Measurements from ENCODE around the gene CARNS1. TPM values are rescaled to one million over a fixed set of nuclear protein-coding genes. Genes with fewer than 3 reads are reported as not detected.

Gene CARNS1
- total RNA-seq, 2 experiments from 2014 or later: 9.9 to 10.0 TPM

GRCh38 chr11:67468456-67468758, 52.9 kb downstream of the CARNS1 start:
- Histone ChIP-seq H3K4me1 (ENCODE audit: insufficient read depth, low read length) (peaks cover 61% of the 10 kb centered on the region), H3K4me3 (ENCODE audit: low read length) (peak overlapping the region; percentile 83), H3K27me3 (ENCODE audit: control insufficient read depth in 1 of 2, insufficient read depth in 2 of 2, low read length in 2 of 2) (no peaks in the 10 kb centered on the region), H3K36me3 (ENCODE audit: insufficient read depth, low read length) (peaks cover 6% of the 10 kb centered on the region), H3K9me3 (ENCODE audit: control insufficient read depth in 1 of 2, insufficient read depth in 1 of 2, low read length in 2 of 2) (no peaks in the 10 kb centered on the region), H3K27ac (ENCODE audit: low read depth in 1 of 2, low read length in 2 of 2) (peak overlapping the region; percentile 50 to 81)
- TF ChIP-seq CTCF (IDR thresholded peaks at IDR 0.05): no peak
- H3K9me3 Mint-ChIP-seq: no peaks in the 10 kb centered on the region
- ATAC-seq (ENCODE audit: poor library complexity): no peak
- H3K27me3 Mint-ChIP-seq: no peaks in the 10 kb centered on the region
- peak overlapping the region; percentile 91 for H3K4me3 Mint-ChIP-seq
- CTCF ChIA-PET: interaction anchor here (0.7 to 3.0 kb wide), 14 partner anchors 10 to 117 kb away, joined by 3 to 28 read pairs (median 4); partner anchors contain the start of genes AIP, PITPNM1, PPP1CA and TBC1D10C
- H3K36me3 Mint-ChIP-seq (ENCODE audit: low read depth): no peaks in the 10 kb centered on the region
- intact Hi-C loops (cut with DNase I, micrococcal nuclease): loop anchor here (2.0 to 5.0 kb wide), 3 partner anchors 32 to 66 kb away; partner anchors contain the start of genes CARNS1 (in 1 of the 2) and PTPRCAP (in 1 of the 2)
- H3K27ac Mint-ChIP-seq: peak overlapping the region; percentile 88
- POLR2A ChIA-PET: interaction anchor here (0.5 to 8.5 kb wide), 22 partner anchors 9 to 229 kb away, joined by 3 to 131 read pairs (median 8); partner anchors contain the start of genes AIP, CDK2AP2, PITPNM1 and POLD4
- peak in 2 of 14 experiments; percentile 33 to 41 for DNase-seq
- peaks cover 43% of the 10 kb centered on the region for H3K4me1 Mint-ChIP-seq (ENCODE audit: low read depth)

- Mint-ChIP-seq H3K36me3 (ENCODE audit: low read depth) (no peaks in the 10 kb centered on the region), H3K9me3 (no peaks in the 10 kb centered on the region), H3K4me3 (peak within 1 kb of the TSS; percentile 91), H3K4me1 (ENCODE audit: low read depth) (peaks cover 43% of the 10 kb centered on the region), H3K27ac (peak within 1 kb of the TSS; percentile 88), H3K27me3 (no peaks in the 10 kb centered on the region)
- Histone ChIP-seq H3K36me3 (ENCODE audit: insufficient read depth, low read length) (peaks cover 6% of the 10 kb centered on the region), H3K4me1 (ENCODE audit: insufficient read depth, low read length) (peaks cover 57% of the 10 kb centered on the region), H3K27ac (ENCODE audit: low read depth in 1 of 2, low read length in 2 of 2) (peak within 1 kb of the TSS; percentile 66 to 81), H3K4me3 (ENCODE audit: low read length) (peak within 1 kb of the TSS; percentile 83), H3K27me3 (ENCODE audit: control insufficient read depth in 1 of 2, insufficient read depth in 2 of 2, low read length in 2 of 2) (no peaks in the 10 kb centered on the region), H3K9me3 (ENCODE audit: control insufficient read depth in 1 of 2, insufficient read depth in 1 of 2, low read length in 2 of 2) (no peaks in the 10 kb centered on the region)
- ChIA-PET POLR2A (interaction anchor here (0.5 to 8.5 kb wide), 23 partner anchors 9 to 229 kb away, joined by 3 to 131 read pairs (median 7); partner anchors contain the start of genes AIP, CDK2AP2, PITPNM1 and POLD4), CTCF (interaction anchor here (0.7 to 3.0 kb wide), 16 partner anchors 11 to 118 kb away, joined by 3 to 28 read pairs (median 4); partner anchors contain the start of genes AIP, PITPNM1, PPP1CA and RAD9A)
- TF ChIP-seq CTCF (IDR thresholded peaks at IDR 0.05): no peak
- ATAC-seq (ENCODE audit: poor library complexity) (peak; percentile 71), DNase-seq (peak; percentile 86 to 96 (median 92))
- intact Hi-C loops (cut with DNase I, micrococcal nuclease): loop anchor here (1.0 to 5.0 kb wide), 10 partner anchors 13 to 78 kb away; partner anchors contain the start of genes CARNS1 (in 1 of the 2), PPP1CA (in 1 of the 2), PTPRCAP (in 1 of the 2) and RAD9A (in 1 of the 2)
Measured at GRCh38 chr11:67468759-67469507, 53.5 kb downstream of the CARNS1 start, which contains the start of gene TMEM134. TMEM134 (minus strand) TSS chr11:67469251; CDS start chr11:67469192, 59 bp downstream.

- ChIA-PET POLR2A (interaction anchor here (0.8 to 8.5 kb wide), 14 partner anchors 15 to 117 kb away, joined by 3 to 131 read pairs (median 12); partner anchors contain the start of genes AIP, PITPNM1, PPP1CA and PTPRCAP), CTCF (interaction anchor here (0.7 to 3.0 kb wide), 11 partner anchors 11 to 118 kb away, joined by 3 to 28 read pairs (median 4); partner anchors contain the start of genes PITPNM1, PPP1CA, RAD9A and TBC1D10C)
- ATAC-seq (ENCODE audit: poor library complexity) (no peak), DNase-seq (no peak)
- Mint-ChIP-seq H3K4me1 (ENCODE audit: low read depth) (peaks cover 39% of the 10 kb centered on the region), H3K36me3 (ENCODE audit: low read depth) (no peaks in the 10 kb centered on the region), H3K9me3 (no peaks in the 10 kb centered on the region), H3K4me3 (peak overlapping the region; percentile 86), H3K27ac (peak overlapping the region; percentile 84), H3K27me3 (no peaks in the 10 kb centered on the region)
- TF ChIP-seq CTCF (IDR thresholded peaks at IDR 0.05): no peak
- Histone ChIP-seq H3K4me1 (ENCODE audit: insufficient read depth, low read length) (peaks cover 52% of the 10 kb centered on the region), H3K36me3 (ENCODE audit: insufficient read depth, low read length) (peaks cover 6% of the 10 kb centered on the region), H3K9me3 (ENCODE audit: control insufficient read depth in 1 of 2, insufficient read depth in 1 of 2, low read length in 2 of 2) (no peaks in the 10 kb centered on the region), H3K4me3 (ENCODE audit: low read length) (peak overlapping the region; percentile 83), H3K27ac (ENCODE audit: low read depth in 1 of 2, low read length in 2 of 2) (peak overlapping the region; percentile 66 to 77), H3K27me3 (ENCODE audit: control insufficient read depth in 1 of 2, insufficient read depth in 2 of 2, low read length in 2 of 2) (no peaks in the 10 kb centered on the region)
- intact Hi-C loops (cut with DNase I, micrococcal nuclease): loop anchor here (1.0 to 5.0 kb wide), 10 partner anchors 13 to 78 kb away; partner anchors contain the start of genes CARNS1 (in 1 of the 2), PPP1CA (in 1 of the 2), PTPRCAP (in 1 of the 2) and RAD9A (in 1 of the 2)
Measured at GRCh38 chr11:67469508-67469811, 54.0 kb downstream of the CARNS1 start.
